A549 (cell line): Measurements from ENCODE around the gene CNR1. TPM values are rescaled to one million over a fixed set of nuclear protein-coding genes. Genes with fewer than 3 reads are reported as not detected.

ENCODE experiments used
- ATAC-seq, 2 experiments: fragments of 200-7000 bp in 1 of 2; fragments of >200 bp in 1 of 2; cut with Nextera tagmentation in 1 of 2; cut with Tn5 transposase in 1 of 2; 3 replicates each; pipeline versions ENCODE4 v1.8.0 to v1.9.1; 2018 to 2020; ENCODE audit warnings: mild to moderate bottlenecking in 1 of 2, moderate library complexity in 1 of 2
- CTCF ChIA-PET: fragments of 300-600 bp; sonication (Branson Sonifier 250); formaldehyde crosslinking; extraction: SDS; loops from one replicate; lab custom pipeline; 2021; ENCODE audit warnings: antibody characterized with exemption, inconsistent platforms; lab: Yijun Ruan, JAX
- POLR2A ChIA-PET: fragments of 350-600 bp; formaldehyde crosslinking; extraction: SDS; loops from one replicate; lab custom pipeline; 2021; ENCODE audit warnings: antibody characterized with exemption, inconsistent platforms; lab: Yijun Ruan, JAX
- DNase-seq, 2 experiments: peaks; one replicate each; pipeline versions ENCODE4 v3.0.0 to v3.0.0-alpha.2; 2011 to 2016; ENCODE audit warnings: low read depth in 1 of 2, low spot score in 1 of 2
- FAIRE-seq: peaks from 2 replicates; lab custom pipeline; 2011; peaks lifted over from hg19 to GRCh38; lab: Jason Lieb, UNC
- H3K27ac ChIP-seq, 2 experiments: fragments of >200 bp; sonication (Bioruptor Twin); formaldehyde crosslinking; 3 replicates each; pipeline ENCODE4 v1.5.1; 2016 to 2017
- H3K4me1 ChIP-seq: fragments of >200 bp; sonication (Bioruptor Twin); formaldehyde crosslinking; 3 replicates; pipeline ENCODE4 v1.6.1; 2016
- H3K4me2 ChIP-seq: fragments of >200 bp; sonication (Bioruptor Twin); formaldehyde crosslinking; 3 replicates; pipeline ENCODE4 v1.6.1; 2016
- H3K4me3 ChIP-seq: fragments of >200 bp; sonication (Bioruptor Twin); formaldehyde crosslinking; 3 replicates; pipeline ENCODE4 v1.5.1; 2016
- H3K9me3 ChIP-seq: fragments of >200 bp; sonication (Bioruptor Twin); formaldehyde crosslinking; 3 replicates; pipeline ENCODE4 v1.6.1; 2016
- CEBPB ChIP-seq, 2 experiments: fragments of >200 bp in 1 of 2; sonication (Bioruptor Twin) in 1 of 2; formaldehyde crosslinking in 1 of 2; IDR thresholded peaks; 2 replicates each; pipeline ENCODE4 v1.6.1; 2012 to 2016
- CHD2 ChIP-seq: fragments of 150-350 bp; IDR thresholded peaks from 2 replicates; pipeline ENCODE4 v1.6.1; 2014; ENCODE audit warnings: low read length; ENCODE audit not compliant: partially characterized antibody
- CHD4 ChIP-seq: fragments of 200-600 bp; sonication (generic); IDR thresholded peaks from 2 replicates; pipeline ENCODE4 v1.6.1; 2016; ENCODE audit warnings: antibody characterized with exemption, mild to moderate bottlenecking, borderline replicate concordance
- ESRRA ChIP-seq: fragments of 150-350 bp; IDR thresholded peaks from 2 replicates; pipeline ENCODE4 v1.6.1; 2014; ENCODE audit warnings: mild to moderate bottlenecking, low read length, borderline replicate concordance
- GATA3 ChIP-seq: IDR thresholded peaks from 2 replicates; pipeline ENCODE4 v1.6.1; 2012; ENCODE audit warnings: borderline replicate concordance
- HDAC2 ChIP-seq: fragments of 200-600 bp; sonication (generic); IDR thresholded peaks from 2 replicates; pipeline ENCODE4 v1.6.1; 2016
- HOXB13 ChIP-seq: fragments of 250-450 bp; sonication (Bioruptor Pico); IDR thresholded peaks from 2 replicates; pipeline ENCODE4 v1.5.0; 2020; ENCODE audit warnings: low read depth, mild to moderate bottlenecking, moderate library complexity
- JUNB ChIP-seq: fragments of >200 bp; sonication (Bioruptor Twin); formaldehyde crosslinking; IDR thresholded peaks from 2 replicates; pipeline ENCODE4 v1.6.1; 2016
- KDM5A ChIP-seq: fragments of 200-600 bp; sonication (generic); IDR thresholded peaks from 2 replicates; pipeline ENCODE4 v1.6.1; 2016; ENCODE audit warnings: antibody characterized with exemption, mild to moderate bottlenecking
- MAZ ChIP-seq: fragments of 150-350 bp; IDR thresholded peaks from 2 replicates; pipeline ENCODE4 v1.6.1; 2014; ENCODE audit warnings: antibody characterized with exemption, low read depth, low read length, borderline replicate concordance
- NFE2L2 ChIP-seq: fragments of 150-350 bp; conservative IDR thresholded peaks from 2 replicates; pipeline ENCODE4 v1.6.1; 2014; ENCODE audit warnings: low read length
- NPAS2 ChIP-seq: fragments of 250-450 bp; sonication (Bioruptor Pico); IDR thresholded peaks from 2 replicates; pipeline ENCODE4 v1.8.0; 2022; ENCODE audit warnings: mild to moderate bottlenecking, moderate library complexity, borderline replicate concordance
- SREBF2 ChIP-seq: fragments of 450-650 bp; IDR thresholded peaks from 2 replicates; pipeline ENCODE4 v1.6.1; 2014; ENCODE audit warnings: mild to moderate bottlenecking, moderate library complexity
- TP53 ChIP-seq: fragments of 250-450 bp; sonication (Bioruptor Pico); IDR thresholded peaks from 2 replicates; pipeline ENCODE4 v1.5.0; 2021; ENCODE audit warnings: mild to moderate bottlenecking, moderate library complexity
- ZC3H11A ChIP-seq: fragments of 450-650 bp; IDR thresholded peaks from 2 replicates; pipeline ENCODE4 v1.6.1; 2014; ENCODE audit warnings: antibody characterized with exemption, mild to moderate bottlenecking
- WGBS: methylation state at CpG from one replicate; pipeline ENCODE4 v1.1.6; 2017; ENCODE audit errors: missing lambda C conversion rate; 5-methylcytosine and 5-hydroxymethylcytosine counted together
- polyA plus RNA-seq, 4 experiments: library from polyadenylated mRNA; depleted of rRNA in 3 of 4; stranded (reverse); fragments of >200 nt; fragmentation: RNase III in 1 of 4; extraction: RNeasy Plus Mini Kit Qiagen cat#74134 plus additional on column Dnase treatment in 1 of 4; gene quantifications; 2 replicates in 3 of 4; 3 replicates in 1 of 4; pipeline ENCODE4 v1.2.3, GENCODE V29; 2011 to 2017
- TF ChIP-seq, protein P1 (sequence below): fragments of 250-450 bp; sonication (Bioruptor Pico); IDR thresholded peaks from 2 replicates; pipeline ENCODE4 v1.5.0; 2021; ENCODE audit warnings: mild to moderate bottlenecking, moderate library complexity, borderline replicate concordance
- TF ChIP-seq, protein P2 (sequence below): fragments of >200 bp; sonication (Bioruptor Twin); formaldehyde crosslinking; IDR thresholded peaks from 3 replicates; pipeline ENCODE4 v1.5.1; 2016
- TF ChIP-seq, protein P3 (sequence below): IDR thresholded peaks from 2 replicates; pipeline ENCODE4 v1.6.1; 2012
- TF ChIP-seq, protein P4 (sequence below): fragments of 200-600 bp; sonication (generic); IDR thresholded peaks from 2 replicates; pipeline ENCODE4 v1.6.1; 2016; ENCODE audit warnings: antibody characterized with exemption, mild to moderate bottlenecking, moderate library complexity
- TF ChIP-seq, protein P5 (sequence below): fragments of 150-350 bp; IDR thresholded peaks from 2 replicates; pipeline ENCODE4 v1.6.1; 2014; ENCODE audit warnings: low read depth, mild to moderate bottlenecking, low read length

CNR1 gene
- polyA plus RNA-seq, 2 of the 4 experiments (the other 2 are of a cell fraction), result 0.06 to 0.72 TPM

DNA sequence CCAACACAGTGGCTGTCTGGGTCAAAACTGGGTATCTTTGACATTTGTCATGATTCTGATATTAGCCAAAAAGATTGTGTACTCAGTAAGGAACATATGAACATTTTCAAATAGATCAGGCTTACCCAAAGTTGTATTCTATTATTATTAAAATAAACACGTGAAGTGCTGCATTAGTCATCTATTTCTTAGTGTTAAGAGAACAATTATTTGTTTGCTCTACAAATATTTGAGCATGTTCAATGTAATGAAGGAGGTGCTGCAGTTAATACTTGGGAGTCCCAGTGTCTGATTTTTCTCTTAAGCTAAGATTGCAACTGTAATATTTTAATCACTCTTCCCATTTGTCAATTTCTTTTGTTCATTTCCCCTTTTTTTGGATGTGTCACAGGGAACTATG lies 28.2 kb downstream of the CNR1 start:
- H3K4me3 ChIP-seq, result no peak overlapping the region
- no peaks in the 10 kb centered on the region for H3K9me3 ChIP-seq
- CTCF ChIA-PET, result interaction anchor here (0.6 kb wide), 1 partner anchor 202 kb away, joined by 3 read pairs; no protein-coding TSS in a partner anchor
- POLR2A ChIA-PET, result no interaction called here
- DNase-seq (no peak), FAIRE-seq (no peak), ATAC-seq (no peak)
- no peak overlapping the region for H3K4me2 ChIP-seq
- WGBS, result 3% methylated on average over 1 of the region's 1 CpG
- no peak overlapping the region for H3K27ac ChIP-seq
- TF ChIP-seq KDM5A (no peak), MAZ (no peak), GATA3 (no peak), NPAS2 (no peak), NFE2L2 (no peak), CHD2 (no peak), HDAC2 (no peak)
- TF ChIP-seq, protein P1, sequence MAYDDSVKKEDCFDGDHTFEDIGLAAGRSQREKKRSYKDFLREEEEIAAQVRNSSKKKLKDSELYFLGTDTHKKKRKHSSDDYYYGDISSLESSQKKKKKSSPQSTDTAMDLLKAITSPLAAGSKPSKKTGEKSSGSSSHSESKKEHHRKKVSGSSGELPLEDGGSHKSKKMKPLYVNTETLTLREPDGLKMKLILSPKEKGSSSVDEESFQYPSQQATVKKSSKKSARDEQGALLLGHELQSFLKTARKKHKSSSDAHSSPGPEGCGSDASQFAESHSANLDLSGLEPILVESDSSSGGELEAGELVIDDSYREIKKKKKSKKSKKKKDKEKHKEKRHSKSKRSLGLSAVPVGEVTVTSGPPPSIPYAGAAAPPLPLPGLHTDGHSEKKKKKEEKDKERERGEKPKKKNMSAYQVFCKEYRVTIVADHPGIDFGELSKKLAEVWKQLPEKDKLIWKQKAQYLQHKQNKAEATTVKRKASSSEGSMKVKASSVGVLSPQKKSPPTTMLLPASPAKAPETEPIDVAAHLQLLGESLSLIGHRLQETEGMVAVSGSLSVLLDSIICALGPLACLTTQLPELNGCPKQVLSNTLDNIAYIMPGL, result no peak
- no peaks in the 10 kb centered on the region for H3K4me1 ChIP-seq

DNA sequence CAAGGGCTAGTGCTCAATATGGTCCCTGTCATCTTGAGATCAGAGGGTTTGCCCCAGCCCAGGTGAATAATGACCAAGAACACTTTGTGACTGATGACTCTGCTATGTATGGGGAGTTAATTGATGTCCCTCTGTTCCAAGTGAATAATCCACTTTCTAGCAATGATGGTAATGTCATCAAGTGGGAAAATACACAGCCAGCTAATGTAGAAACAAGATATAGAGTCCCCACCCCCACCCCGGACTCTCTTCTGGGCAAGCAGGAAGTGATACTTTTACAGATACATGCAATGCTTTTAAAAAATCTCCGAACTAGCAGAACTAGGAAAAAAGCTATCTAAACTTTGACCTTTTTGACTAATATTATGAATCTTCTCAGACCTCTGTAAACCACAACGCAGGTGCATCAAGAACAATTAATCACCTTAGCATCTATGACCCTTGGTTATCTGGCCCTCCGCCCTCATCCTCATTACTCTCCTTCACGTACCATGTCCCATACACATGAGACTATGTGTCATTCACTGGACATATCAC lies 30.5 kb downstream of the CNR1 start:
- DNase-seq (no peak), FAIRE-seq (no peak), ATAC-seq (no peak)
- no peak for TF ChIP-seq CEBPB (IDR thresholded peaks at IDR 0.05)
- TF ChIP-seq JUNB, result no peak
- no peak for TF ChIP-seq CHD2
- TF ChIP-seq, protein P2, sequence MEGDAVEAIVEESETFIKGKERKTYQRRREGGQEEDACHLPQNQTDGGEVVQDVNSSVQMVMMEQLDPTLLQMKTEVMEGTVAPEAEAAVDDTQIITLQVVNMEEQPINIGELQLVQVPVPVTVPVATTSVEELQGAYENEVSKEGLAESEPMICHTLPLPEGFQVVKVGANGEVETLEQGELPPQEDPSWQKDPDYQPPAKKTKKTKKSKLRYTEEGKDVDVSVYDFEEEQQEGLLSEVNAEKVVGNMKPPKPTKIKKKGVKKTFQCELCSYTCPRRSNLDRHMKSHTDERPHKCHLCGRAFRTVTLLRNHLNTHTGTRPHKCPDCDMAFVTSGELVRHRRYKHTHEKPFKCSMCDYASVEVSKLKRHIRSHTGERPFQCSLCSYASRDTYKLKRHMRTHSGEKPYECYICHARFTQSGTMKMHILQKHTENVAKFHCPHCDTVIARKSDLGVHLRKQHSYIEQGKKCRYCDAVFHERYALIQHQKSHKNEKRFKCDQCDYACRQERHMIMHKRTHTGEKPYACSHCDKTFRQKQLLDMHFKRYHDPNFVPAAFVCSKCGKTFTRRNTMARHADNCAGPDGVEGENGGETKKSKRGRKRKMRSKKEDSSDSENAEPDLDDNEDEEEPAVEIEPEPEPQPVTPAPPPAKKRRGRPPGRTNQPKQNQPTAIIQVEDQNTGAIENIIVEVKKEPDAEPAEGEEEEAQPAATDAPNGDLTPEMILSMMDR, result no peak
- TF ChIP-seq, protein P3, sequence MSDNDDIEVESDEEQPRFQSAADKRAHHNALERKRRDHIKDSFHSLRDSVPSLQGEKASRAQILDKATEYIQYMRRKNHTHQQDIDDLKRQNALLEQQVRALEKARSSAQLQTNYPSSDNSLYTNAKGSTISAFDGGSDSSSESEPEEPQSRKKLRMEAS, result no peak
- TF ChIP-seq TP53 (CRISPR knock-in tag), result no peak
- TF ChIP-seq, protein P4, sequence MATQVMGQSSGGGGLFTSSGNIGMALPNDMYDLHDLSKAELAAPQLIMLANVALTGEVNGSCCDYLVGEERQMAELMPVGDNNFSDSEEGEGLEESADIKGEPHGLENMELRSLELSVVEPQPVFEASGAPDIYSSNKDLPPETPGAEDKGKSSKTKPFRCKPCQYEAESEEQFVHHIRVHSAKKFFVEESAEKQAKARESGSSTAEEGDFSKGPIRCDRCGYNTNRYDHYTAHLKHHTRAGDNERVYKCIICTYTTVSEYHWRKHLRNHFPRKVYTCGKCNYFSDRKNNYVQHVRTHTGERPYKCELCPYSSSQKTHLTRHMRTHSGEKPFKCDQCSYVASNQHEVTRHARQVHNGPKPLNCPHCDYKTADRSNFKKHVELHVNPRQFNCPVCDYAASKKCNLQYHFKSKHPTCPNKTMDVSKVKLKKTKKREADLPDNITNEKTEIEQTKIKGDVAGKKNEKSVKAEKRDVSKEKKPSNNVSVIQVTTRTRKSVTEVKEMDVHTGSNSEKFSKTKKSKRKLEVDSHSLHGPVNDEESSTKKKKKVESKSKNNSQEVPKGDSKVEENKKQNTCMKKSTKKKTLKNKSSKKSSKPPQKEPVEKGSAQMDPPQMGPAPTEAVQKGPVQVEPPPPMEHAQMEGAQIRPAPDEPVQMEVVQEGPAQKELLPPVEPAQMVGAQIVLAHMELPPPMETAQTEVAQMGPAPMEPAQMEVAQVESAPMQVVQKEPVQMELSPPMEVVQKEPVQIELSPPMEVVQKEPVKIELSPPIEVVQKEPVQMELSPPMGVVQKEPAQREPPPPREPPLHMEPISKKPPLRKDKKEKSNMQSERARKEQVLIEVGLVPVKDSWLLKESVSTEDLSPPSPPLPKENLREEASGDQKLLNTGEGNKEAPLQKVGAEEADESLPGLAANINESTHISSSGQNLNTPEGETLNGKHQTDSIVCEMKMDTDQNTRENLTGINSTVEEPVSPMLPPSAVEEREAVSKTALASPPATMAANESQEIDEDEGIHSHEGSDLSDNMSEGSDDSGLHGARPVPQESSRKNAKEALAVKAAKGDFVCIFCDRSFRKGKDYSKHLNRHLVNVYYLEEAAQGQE, result no peak
- TF ChIP-seq CHD4, result no peak
- TF ChIP-seq, protein P5, sequence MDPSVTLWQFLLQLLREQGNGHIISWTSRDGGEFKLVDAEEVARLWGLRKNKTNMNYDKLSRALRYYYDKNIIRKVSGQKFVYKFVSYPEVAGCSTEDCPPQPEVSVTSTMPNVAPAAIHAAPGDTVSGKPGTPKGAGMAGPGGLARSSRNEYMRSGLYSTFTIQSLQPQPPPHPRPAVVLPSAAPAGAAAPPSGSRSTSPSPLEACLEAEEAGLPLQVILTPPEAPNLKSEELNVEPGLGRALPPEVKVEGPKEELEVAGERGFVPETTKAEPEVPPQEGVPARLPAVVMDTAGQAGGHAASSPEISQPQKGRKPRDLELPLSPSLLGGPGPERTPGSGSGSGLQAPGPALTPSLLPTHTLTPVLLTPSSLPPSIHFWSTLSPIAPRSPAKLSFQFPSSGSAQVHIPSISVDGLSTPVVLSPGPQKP, result no peak
- no peak for TF ChIP-seq SREBF2
- TF ChIP-seq HOXB13 (CRISPR knock-in tag), result no peak
- TF ChIP-seq ESRRA, result no peak
- no peak for TF ChIP-seq ZC3H11A
- no peak overlapping the region for H3K4me2 ChIP-seq
- no peaks in the 10 kb centered on the region for H3K4me1 ChIP-seq
- ChIA-PET POLR2A (no interaction called here), CTCF (no interaction called here)
- no peaks in the 10 kb centered on the region for H3K9me3 ChIP-seq
- no peak overlapping the region for H3K27ac ChIP-seq
- WGBS, result 19% methylated on average over 5 of the region's 5 CpGs
- no peak overlapping the region for H3K4me3 ChIP-seq
